HL-60 (cell line): Measurements from ENCODE around the gene NUTM2D.
"Not testable (repeated sequence)": the region's sequence is repeated elsewhere in the genome, so short reads cannot be mapped to it uniquely, and the experiment has no call there.

ENCODE experiments used
- DNase-seq, 2 experiments: peaks; one replicate each; pipeline ENCODE4 v3.0.0-alpha.2; 2010 to 2020; ENCODE audit warnings: low read depth in 1 of 2, low spot score in 1 of 2
- H3K27ac ChIP-seq: fragments of 250-450 bp; sonication (Bioruptor Pico); replicated peaks from 2 replicates; pipeline ENCODE4 v1.5.1; 2020; ENCODE audit warnings: mild to moderate bottlenecking, moderate library complexity
- H3K27me3 ChIP-seq: fragments of 250-450 bp; sonication (Bioruptor Pico); 2 replicates; pipeline ENCODE4 v1.5.1; 2021; ENCODE audit warnings: mild to moderate bottlenecking, moderate library complexity; ENCODE audit not compliant: insufficient read depth, poor library complexity, severe bottlenecking
- H3K4me3 ChIP-seq: replicated peaks from 2 replicates; pipeline ENCODE4 v1.5.1; 2011; ENCODE audit warnings: mild to moderate bottlenecking, control low read depth, low read length; ENCODE audit not compliant: insufficient read depth
- POLR2AphosphoS5 ChIP-seq: IDR thresholded peaks from 2 replicates; pipeline ENCODE4 v1.6.1; 2012; ENCODE audit warnings: low read depth

NUTM2D gene

DNA sequence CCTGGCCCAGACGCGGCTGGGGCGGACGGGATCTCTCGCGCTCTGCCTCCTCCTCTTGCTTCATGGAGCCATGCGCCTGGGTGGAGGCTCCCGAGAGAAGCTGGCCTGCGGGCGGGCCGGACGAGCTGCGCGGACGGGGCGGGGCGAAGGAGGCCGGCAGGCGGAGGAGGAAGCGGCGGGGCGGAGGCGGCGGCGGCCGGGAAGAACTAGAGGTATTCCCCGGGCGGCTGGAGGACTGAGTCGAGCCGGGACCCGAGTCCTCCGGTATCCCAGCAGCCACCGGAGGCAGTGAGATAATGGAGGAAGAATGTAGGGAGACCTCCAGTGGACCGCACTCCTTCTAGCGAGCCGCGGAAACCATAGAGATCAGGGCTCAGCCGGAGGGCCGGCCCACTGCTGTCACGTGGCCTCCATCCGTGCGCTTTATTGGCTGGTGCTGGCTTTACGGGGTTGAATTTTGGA is 15.3 kb upstream of the NUTM2D start:
- H3K27me3 ChIP-seq, result not testable (repeated sequence)
- H3K4me3 ChIP-seq, result peak overlapping the region; percentile 41
- peak; percentile 31 to 84 for DNase-seq
- TF ChIP-seq POLR2AphosphoS5, result peak; percentile 44; the same call in 1 of the 2 replicates
- peak overlapping the region; percentile 87 for H3K27ac ChIP-seq

DNA sequence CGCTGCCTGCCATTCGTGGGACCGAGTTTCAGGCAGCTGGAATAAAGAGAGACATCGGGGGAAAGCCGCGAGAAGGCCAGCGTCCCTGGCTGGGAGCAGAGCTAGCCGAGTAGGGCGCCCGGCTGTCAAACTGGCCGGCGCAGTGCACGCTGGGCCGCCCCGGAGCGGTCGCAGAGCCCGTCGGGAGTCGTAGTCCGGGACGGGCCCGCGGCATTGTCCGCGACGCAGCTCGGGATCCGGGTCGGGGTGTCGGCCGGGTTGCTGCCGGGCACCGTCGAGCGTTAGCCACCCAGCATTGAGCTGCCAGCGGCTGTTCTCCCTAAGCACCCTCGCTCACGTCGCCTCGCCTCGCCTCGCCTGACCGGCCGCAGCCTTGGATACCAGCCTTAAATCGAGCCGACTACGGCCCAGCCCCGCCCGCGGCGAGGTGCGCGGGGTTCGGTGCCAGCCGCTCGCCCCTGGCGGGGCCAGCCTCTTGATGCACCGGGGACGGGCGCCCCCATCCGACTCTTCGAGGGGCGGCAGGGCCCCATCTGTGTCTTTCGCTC is 14.8 kb upstream of the NUTM2D start:
- DNase-seq, result peak; percentile 25 to 75

DNA sequence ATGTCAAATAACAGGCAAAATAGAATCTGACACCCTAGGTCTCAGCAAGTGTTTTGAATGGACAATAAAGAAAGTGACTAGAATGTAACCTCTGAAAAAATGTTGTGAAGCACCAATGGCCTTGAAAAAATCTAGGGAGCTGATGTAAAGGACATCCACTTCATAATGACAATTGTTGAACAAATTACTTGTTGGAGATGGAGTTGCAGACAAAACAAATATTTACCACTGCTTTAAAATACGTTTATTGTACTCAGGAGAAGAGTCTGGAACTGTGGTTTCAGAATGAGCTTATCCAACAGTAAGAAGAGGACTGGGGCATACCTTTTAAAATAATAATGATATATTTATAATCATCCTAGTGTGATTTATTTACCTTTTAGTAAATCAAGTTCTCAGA is 11.8 kb upstream of the NUTM2D start:
- not testable (repeated sequence) for H3K4me3 ChIP-seq, H3K27ac ChIP-seq, DNase-seq, H3K27me3 ChIP-seq

More for the DNA sequence above, 14.8 kb upstream of the NUTM2D start:
- H3K4me3 ChIP-seq, result peak overlapping the region; percentile 42
- not testable (repeated sequence) for H3K27me3 ChIP-seq
- peak overlapping the region; percentile 87 for H3K27ac ChIP-seq

DNA sequence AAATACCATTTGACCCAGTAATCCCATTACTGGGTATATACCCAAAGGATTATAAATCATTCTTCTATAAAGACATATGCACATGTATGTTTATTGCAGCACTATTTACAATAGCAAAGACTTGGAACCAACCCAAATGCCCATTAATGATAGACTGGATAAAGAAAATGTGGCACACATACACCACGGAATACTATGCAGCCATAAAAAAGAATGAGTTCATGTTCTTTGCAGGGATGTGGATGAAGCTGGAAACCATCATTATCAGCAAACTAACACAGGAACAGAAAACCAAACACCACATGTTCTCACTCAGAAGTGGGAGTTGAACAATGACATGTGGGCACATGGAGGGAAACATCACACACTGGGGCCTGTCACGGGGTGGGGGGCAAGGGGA is 7.4 kb upstream of the NUTM2D start:
- not testable (repeated sequence) for DNase-seq, H3K27ac ChIP-seq, H3K27me3 ChIP-seq, H3K4me3 ChIP-seq

DNA sequence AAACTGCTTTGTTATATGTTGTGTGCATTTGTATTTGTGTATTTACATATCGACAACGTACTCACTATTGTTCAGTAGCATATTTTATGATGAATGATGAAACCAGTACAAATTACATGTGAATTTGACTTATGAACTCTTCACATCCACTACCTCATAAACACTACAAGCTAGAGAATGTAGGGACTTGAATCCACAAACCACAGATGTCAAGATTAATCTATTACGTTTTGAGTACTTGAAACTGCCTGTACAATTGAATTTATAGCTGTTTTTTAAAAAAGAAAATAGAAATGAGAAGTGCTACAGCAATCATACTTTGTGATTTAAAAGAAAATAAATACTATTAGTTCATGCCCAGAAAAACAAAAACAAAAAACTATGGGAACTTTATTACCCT is 4.7 kb upstream of the NUTM2D start:
- not testable (repeated sequence) for H3K27me3 ChIP-seq, H3K27ac ChIP-seq, DNase-seq, H3K4me3 ChIP-seq

DNA sequence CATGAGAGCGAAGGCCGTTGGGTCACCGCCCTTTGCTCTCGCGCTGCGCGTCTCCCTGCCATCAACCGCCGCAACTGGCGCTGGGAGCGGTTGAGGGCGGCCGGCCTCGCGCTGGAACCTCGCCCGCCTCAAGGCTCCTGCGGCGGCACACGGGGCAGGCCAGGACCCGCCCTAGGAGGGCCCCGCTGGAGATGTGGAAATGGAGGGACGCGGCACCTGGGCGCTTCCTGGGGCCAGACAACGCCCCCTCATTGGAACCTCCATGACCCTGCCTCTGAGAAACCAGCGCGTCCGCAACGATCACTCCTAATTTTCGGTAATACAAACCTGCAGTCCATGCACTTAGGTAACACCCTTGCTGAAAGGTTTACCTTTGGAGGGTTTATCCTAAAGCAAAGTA is 2.4 kb upstream of the NUTM2D start:
- DNase-seq, H3K27me3 ChIP-seq, H3K27ac ChIP-seq, H3K4me3 ChIP-seq: not testable (repeated sequence)

DNA sequence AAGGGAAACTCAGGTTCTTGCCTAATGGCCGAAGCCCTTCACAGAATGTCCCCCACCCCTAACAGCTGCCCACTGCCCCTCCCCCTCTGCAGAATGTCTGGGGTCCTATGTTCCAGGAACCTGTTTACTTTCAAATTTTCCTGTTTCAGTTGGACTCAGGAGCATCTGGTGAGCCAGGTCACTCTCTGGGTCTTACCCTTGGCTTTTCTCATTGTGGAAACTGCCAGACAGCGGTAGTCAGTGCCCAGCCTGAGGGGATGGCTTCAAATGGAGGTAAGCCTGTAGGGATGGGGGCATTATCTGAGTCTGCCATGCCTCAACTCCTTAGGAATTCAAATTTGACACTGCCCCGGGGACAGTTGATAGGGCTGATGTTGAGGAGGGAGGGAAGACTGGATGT is 615 bp downstream of the NUTM2D start:
- not testable (repeated sequence) for H3K4me3 ChIP-seq, H3K27me3 ChIP-seq, DNase-seq, H3K27ac ChIP-seq

DNA sequence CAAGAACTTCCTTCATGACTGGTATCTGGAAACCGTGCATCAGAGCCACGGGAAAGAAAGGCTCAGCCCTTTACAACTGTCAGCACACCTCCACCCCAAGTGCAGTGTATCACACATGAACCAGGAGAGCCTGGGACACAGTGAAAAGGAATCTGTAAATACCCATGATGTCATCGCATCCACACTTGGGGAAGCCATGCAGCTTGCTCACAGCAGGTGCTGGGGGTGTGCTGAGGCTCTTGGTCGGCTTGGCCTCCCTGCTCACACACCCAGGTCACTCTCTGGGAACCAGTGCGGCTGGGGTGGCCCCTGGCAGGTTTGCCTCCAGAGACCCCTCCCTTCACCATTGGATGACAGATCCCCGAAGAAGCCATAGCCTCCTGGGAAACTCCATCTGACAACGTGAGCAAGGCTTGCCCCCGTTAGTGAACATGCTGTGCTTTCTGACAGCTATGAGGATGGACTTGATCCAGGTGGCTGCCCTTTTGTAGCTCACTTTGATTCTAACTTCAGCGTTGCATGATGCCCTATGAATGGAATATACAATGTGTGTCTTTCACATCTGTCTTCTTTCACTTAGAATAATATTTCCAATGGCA is 12.1 kb downstream of the NUTM2D start:
- DNase-seq, H3K27me3 ChIP-seq, H3K4me3 ChIP-seq, H3K27ac ChIP-seq: not testable (repeated sequence)

DNA sequence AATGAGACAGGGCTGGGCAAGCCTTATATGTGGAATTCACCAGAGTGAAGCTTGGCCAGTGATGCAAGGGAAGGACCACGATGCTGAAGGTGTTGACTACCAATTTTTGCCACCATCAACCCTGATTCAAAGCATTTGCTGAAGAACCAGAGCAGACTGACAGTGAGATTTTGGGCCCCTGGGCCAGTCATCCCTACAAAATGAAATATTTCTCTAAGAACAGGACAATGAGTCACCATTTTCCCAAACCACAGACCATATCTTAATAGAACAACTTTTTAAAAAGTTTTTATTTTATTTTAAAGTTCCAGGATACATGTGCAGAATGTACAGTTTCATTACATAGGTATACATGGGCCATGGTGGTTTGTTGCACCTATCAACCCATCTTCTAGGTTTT is 16.5 kb downstream of the NUTM2D start:
- DNase-seq, H3K27me3 ChIP-seq, H3K4me3 ChIP-seq: not testable (repeated sequence)

DNA sequence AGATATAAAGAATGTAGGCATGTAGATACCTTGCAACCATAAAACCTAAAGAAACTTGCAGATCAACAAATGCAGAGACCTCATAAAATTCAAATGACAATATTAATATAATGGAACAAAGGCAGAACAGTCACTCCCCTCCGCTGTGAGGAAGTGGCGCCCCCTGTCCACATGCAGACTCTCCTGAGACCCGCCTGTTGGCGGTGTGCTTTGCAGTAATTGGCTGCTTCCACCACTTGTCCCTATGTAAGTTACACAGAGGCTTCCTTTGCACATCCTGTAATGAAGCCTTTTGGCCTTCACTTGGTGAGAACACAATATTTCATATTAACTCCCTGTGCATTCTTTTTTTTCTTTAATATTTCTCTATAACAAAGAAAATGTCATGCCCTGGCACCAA is 21.6 kb downstream of the NUTM2D start:
- not testable (repeated sequence) for DNase-seq, H3K27ac ChIP-seq, H3K4me3 ChIP-seq, H3K27me3 ChIP-seq

More for the DNA sequence above, 16.5 kb downstream of the NUTM2D start:
- H3K27ac ChIP-seq, result not testable (repeated sequence)

DNA sequence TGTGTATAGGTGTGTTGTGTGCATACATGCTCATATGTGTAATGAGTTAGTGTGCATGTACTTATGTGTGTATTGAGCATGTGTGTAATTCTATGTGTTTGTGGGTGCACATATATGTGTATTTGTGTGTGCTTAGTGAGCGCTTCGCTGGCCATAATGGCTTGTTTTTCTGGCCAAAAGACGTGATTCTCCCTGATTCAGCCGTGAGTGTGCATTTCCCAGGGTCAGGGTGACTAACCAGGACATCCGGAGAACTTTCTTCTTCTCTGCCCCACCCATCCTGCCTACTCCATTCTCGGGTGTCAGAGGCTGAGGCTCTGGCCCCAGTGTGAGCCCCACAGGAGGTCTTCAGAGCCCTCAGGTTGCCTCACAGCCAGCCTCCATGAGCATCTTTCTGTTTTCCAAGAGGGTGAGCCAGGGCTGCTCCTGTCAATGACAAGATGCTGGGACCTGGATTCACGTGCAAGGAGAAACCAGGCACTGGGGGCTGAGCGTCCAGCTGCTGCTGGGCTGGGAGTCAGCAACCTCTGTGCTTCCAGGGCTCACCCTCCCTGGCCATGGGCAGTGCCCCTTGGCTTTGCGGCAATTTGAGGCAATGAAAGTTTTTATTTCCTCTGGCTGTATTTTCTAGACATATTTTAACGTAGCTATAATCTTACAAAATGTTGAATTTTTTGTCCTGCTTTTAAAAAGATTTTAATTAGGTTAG is 25.8 kb downstream of the NUTM2D start:
- not testable (repeated sequence) for DNase-seq, H3K4me3 ChIP-seq, H3K27me3 ChIP-seq, H3K27ac ChIP-seq

DNA sequence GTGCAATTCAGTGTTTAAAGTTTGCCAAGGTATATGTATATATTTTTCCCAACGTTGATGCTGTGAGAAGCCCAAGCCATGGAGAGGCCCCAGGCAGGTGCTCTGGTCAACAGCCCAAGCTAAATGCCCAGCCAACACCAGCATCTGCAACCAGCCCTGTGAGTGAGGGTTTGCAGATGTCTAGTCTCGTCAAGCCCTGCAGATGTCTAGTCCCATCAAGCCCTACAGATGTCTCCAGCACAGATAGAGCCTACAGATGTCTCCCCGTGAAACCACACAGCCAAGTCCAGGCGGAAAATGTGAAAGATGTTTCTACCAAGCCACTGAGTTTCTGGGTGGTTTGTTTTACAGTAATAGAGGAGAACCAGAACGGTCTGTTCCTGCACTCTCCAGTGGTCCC is 26.7 kb downstream of the NUTM2D start:
- not testable (repeated sequence) for DNase-seq, H3K4me3 ChIP-seq, H3K27ac ChIP-seq, H3K27me3 ChIP-seq

DNA sequence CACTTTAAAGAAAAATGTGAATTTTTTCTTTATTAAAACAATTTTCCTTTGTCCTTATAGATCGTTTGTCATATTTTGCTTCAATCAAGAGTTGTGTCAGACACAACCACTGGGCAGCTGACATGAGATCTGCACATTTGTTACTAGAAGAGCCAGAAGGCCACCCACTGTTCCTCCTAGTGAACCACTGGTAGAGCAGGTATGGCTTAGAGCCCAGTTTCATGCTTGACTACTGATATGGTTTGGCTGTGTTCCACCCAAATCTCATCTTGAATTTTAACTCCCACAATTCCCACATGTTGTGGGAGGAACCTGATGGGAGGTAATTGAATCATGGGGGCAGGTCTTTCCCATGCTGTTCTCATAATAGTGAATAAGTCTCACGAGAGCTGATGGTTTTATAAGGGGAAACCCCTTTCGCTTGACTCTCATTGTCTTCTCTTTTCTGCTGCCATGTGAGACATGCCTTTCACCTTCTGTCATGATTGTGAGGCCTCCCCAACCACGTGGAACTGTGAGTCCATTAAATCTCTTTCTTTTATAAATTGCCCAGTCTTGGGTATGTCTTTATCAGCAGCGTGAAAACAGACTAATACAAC is 28.3 kb downstream of the NUTM2D start:
- H3K27me3 ChIP-seq, DNase-seq, H3K4me3 ChIP-seq, H3K27ac ChIP-seq: not testable (repeated sequence)

DNA sequence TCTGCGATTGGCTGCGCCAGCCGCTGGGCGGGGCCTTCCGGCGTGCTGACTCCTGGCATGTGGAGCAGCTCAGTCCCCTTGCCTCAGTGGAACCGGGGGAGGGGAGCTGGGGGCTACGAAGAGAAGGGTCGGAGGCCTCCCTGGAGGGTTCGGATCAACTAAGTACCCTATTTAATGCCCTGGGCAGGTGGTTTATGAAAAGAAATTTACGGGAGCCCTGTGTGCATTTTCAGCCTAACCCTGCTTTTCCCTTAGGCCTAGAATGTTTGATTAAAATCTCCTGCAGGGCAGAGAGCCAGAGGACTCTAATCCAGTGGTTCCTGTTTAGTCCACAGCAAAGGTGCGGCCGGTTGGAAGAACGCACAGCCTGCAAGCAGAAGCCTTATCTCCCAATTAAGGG is 33.8 kb downstream of the NUTM2D start:
- DNase-seq, H3K4me3 ChIP-seq, H3K27ac ChIP-seq, H3K27me3 ChIP-seq: not testable (repeated sequence)

DNA sequence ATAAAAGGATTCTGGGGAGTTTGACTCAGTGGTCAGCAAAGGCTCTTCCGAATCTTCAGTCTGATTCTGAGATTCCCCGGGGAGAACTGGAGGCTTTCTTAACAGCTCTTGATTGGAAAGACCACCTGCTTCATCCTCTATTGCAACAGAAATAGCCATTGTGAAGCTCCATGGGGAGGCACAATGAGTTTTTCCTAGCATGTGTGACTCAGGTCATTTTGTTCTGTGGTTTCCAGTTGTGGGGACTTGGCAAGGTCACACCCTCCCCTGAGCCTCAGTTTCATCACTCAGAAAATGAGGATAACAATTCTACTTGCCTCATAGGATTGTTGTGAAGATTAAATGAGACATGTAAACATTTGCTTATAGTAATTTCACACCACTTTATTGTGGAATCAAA is 38.7 kb downstream of the NUTM2D start:
- H3K27ac ChIP-seq, H3K4me3 ChIP-seq, H3K27me3 ChIP-seq, DNase-seq: not testable (repeated sequence)
